ENCODE results near the gene SERPINE2.

Gene SERPINE2, protein sequence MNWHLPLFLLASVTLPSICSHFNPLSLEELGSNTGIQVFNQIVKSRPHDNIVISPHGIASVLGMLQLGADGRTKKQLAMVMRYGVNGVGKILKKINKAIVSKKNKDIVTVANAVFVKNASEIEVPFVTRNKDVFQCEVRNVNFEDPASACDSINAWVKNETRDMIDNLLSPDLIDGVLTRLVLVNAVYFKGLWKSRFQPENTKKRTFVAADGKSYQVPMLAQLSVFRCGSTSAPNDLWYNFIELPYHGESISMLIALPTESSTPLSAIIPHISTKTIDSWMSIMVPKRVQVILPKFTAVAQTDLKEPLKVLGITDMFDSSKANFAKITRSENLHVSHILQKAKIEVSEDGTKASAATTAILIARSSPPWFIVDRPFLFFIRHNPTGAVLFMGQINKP

DNA sequence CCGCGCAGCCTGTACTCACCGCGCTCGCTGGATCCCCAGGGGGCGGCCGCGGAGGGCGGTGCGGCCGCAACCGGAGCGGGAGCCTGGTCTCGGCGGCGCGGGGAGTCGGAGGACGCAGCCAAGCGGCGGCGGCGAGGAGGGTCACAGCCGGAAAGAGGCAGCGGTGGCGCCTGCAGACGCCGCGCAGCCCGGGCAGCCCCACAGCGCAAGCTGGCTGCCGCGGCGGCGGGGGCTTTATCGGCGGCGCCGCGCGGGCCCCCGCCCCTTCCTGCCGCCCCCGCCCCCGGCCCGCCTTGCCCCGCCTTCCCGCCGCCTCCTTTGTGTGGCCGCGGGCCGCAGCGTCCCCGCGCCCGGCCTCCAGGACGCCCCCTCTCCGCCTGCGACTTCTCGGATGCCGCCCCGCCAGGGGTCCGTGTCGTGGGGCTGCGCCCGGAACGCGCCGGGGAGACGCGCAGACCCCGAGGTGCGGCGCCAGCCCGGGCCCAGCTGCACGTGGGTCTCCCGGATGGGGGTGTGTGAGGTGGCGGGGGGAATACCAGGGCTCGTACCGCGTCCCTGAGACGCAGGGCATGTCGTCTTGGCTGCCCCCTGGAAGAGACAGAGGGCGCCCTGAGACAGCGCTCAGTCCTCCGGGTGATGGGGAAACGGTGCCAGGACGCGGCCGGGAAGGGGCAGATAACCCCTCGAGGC, at the start of gene SERPINE2:
Gene SERPINE2, minus strand, starts transcription at position 207 of the 690 bp plus-strand sequence. CDS start 37,386 bp downstream, outside the sequence.
- peaks cover 2% of the 10 kb centered on the region for H3K36me3 Mint-ChIP-seq (ENCODE audit: low read depth)
- peaks cover 24% of the 10 kb centered on the region for H3K4me1 Mint-ChIP-seq (ENCODE audit: low read depth)
- H3K9me3 Mint-ChIP-seq = no peaks in the 10 kb centered on the region
- peak within 1 kb of the TSS; percentile 92 for H3K4me3 Mint-ChIP-seq
- peak; percentile 62 for DNase-seq (ENCODE audit: low spot score)
- peaks cover 52% of the 10 kb centered on the region for H3K27me3 Mint-ChIP-seq (ENCODE audit: low read depth)
- H3K27ac Mint-ChIP-seq = peak within 1 kb of the TSS; percentile 47

DNA sequence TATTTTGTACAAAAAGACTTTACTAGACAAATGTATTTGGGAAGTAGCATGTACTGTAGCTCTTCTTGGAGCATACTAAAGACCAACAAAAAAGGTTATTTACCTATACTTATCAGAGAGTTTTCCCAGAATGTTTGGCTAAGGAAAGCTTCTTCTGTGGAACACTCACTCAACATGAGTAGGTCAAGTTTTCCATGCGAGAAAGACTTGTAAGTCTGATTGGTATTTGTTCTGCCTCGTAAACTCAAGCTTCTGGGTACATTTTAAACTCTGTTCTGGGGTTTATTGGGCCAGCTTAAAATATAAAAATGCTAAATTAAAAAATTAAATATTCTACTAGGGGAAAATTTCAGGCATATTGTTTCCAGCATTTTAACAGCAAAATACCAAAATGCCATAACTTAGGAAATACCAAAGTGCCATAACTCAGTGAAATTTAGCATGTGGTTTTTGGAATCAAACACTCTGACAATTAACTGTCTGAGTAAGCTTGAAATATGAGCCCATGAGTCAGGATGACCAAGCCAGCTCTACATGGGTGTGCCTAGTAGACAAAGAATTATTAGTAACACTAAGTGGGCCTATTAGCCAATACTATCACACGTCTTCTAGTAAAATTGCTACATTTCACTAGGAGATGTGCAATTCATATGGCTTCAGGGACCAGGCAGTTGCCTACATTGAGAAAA, 47.3 kb upstream of the SERPINE2 start:
- no peak for DNase-seq (ENCODE audit: low spot score)
- no peaks in the 10 kb centered on the region for H3K9me3 Mint-ChIP-seq
- H3K27ac Mint-ChIP-seq = no peak overlapping the region
- H3K4me3 Mint-ChIP-seq = no peak overlapping the region
- no peaks in the 10 kb centered on the region for H3K36me3 Mint-ChIP-seq (ENCODE audit: low read depth)
- no peaks in the 10 kb centered on the region for H3K4me1 Mint-ChIP-seq (ENCODE audit: low read depth)
- peaks cover 5% of the 10 kb centered on the region for H3K27me3 Mint-ChIP-seq (ENCODE audit: low read depth)

DNA sequence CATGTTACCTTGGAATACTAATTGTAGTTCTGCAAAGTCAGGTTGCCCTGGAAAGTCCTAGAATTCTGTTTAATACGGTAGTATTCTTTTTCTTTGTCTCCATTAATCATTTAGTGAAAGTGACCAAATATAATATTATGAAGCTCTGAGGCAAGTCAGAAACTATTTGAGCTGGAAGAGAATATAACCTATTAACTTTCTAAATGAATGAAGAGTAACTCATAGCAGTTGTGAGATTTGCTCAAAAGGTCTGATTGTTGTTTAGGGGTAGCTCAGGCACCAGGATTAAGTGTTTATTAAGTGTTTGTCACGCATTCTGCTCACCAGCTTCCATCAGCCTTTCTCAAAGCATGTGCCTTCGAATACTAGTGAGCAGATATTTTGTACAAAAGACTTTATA, 46.7 kb upstream of the SERPINE2 start:
- H3K36me3 Mint-ChIP-seq (ENCODE audit: low read depth) = no peaks in the 10 kb centered on the region
- no peaks in the 10 kb centered on the region for H3K9me3 Mint-ChIP-seq
- no peak overlapping the region for H3K27ac Mint-ChIP-seq
- H3K4me1 Mint-ChIP-seq (ENCODE audit: low read depth) = no peaks in the 10 kb centered on the region
- peaks cover 5% of the 10 kb centered on the region for H3K27me3 Mint-ChIP-seq (ENCODE audit: low read depth)
- H3K4me3 Mint-ChIP-seq = no peak overlapping the region
- no peak for DNase-seq (ENCODE audit: low spot score)

DNA sequence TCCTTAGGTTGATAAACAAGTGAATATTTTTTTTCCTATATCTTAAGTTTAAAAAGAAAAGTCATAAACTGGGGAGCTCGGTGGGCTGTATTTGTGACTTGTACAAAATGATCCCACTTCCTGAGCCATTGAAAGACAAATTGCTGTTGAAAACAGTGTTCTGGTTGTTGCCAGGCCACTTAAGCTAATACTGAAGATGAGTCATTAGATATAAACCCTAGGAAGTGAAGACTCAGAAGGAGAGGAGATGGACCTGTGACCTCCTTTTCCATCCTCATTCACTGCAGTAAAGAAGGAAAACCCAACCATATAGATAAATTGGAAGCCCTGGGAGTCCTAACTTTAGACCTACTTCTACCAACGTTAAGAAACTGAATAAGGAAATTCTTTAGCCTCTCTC, 46.2 kb upstream of the SERPINE2 start:
- DNase-seq (ENCODE audit: low spot score) = no peak
- H3K36me3 Mint-ChIP-seq (ENCODE audit: low read depth) = no peaks in the 10 kb centered on the region

DNA sequence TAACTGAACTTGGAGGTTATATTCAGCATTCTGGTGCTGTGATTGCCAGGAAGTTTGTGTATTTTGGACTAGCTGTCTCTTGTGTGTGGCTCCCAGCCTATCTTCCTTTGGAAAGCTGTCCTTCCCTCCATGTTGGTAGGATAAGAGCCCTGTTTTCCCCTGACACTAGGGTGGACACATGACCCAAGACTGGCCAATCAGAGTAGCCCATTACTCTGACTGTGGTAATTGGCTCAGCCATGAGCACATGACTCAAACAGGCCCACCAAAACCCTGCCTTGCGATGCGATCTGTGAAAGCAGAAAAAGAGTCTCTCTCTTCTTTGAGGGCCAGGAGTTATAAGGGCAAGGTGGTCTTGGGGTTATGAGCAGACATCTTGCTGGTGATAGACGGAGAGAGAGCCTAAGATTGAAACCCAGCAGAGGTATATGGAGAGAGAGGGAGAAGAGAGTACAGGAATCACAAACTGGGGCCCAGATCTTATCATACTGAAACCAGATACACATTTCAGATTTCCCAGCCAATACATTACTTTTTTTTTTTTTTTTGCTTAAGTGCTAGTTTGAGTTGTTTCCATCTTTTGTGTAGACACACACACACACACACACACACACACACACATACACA, 45.3 kb upstream of the SERPINE2 start:
- no peak overlapping the region for H3K27ac Mint-ChIP-seq
- peaks cover 5% of the 10 kb centered on the region for H3K27me3 Mint-ChIP-seq (ENCODE audit: low read depth)
- H3K36me3 Mint-ChIP-seq (ENCODE audit: low read depth) = no peaks in the 10 kb centered on the region
- H3K4me3 Mint-ChIP-seq = no peak overlapping the region
- no peaks in the 10 kb centered on the region for H3K9me3 Mint-ChIP-seq
- no peaks in the 10 kb centered on the region for H3K4me1 Mint-ChIP-seq (ENCODE audit: low read depth)
- DNase-seq (ENCODE audit: low spot score) = no peak

More for the DNA sequence above, 46.2 kb upstream of the SERPINE2 start:
- Mint-ChIP-seq H3K9me3 (no peaks in the 10 kb centered on the region), H3K4me1 (ENCODE audit: low read depth) (no peaks in the 10 kb centered on the region), H3K27ac (no peak overlapping the region), H3K4me3 (no peak overlapping the region), H3K27me3 (ENCODE audit: low read depth) (peaks cover 5% of the 10 kb centered on the region)

DNA sequence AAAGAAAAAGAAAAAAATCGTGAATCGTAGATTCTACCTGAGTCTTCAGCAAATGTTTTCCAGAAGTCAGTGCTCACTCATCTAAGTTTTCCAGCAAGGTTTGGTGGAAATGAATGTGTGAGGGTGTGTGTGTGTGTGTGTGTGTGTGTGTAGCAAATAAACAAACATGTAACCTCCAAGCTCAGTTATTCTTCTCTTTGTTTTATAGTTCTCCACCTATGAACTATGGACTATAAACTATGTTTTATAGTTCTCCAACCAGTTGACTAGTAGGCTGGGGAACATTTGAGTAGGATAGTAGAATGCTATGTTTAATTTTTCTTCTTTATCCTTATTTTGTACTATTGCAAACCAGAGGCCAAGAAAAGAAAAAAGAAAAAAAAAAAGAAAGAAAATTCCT, 44.6 kb upstream of the SERPINE2 start:
- Mint-ChIP-seq H3K36me3 (ENCODE audit: low read depth) (no peaks in the 10 kb centered on the region), H3K27me3 (ENCODE audit: low read depth) (peaks cover 5% of the 10 kb centered on the region), H3K4me3 (no peak overlapping the region), H3K9me3 (no peaks in the 10 kb centered on the region), H3K4me1 (ENCODE audit: low read depth) (no peaks in the 10 kb centered on the region), H3K27ac (no peak overlapping the region)
- DNase-seq (ENCODE audit: low spot score) = no peak

DNA sequence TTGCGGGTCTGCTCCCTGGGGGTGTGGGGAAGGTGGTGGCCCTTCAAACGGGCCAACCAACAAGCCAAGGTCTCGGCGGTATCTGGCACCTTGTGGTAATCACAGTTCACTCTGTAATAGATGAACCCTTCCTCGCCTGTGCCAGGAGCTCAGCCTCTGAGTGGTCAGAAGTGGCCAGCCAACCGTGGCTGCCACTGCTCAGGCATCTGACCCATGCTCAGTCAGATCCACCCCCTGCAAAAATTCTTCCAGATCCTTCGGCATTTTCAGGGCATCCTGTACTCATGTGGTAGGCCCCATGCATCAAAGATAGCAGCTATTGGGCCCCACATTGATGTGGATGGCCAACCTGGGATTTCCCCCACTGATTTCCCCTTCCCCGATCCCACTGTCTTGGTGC, 39.6 kb upstream of the SERPINE2 start:
- Mint-ChIP-seq H3K36me3 (ENCODE audit: low read depth) (no peaks in the 10 kb centered on the region), H3K27ac (no peak overlapping the region), H3K9me3 (no peaks in the 10 kb centered on the region), H3K27me3 (ENCODE audit: low read depth) (peaks cover 5% of the 10 kb centered on the region), H3K4me3 (no peak overlapping the region), H3K4me1 (ENCODE audit: low read depth) (no peaks in the 10 kb centered on the region)
- no peak for DNase-seq (ENCODE audit: low spot score)

DNA sequence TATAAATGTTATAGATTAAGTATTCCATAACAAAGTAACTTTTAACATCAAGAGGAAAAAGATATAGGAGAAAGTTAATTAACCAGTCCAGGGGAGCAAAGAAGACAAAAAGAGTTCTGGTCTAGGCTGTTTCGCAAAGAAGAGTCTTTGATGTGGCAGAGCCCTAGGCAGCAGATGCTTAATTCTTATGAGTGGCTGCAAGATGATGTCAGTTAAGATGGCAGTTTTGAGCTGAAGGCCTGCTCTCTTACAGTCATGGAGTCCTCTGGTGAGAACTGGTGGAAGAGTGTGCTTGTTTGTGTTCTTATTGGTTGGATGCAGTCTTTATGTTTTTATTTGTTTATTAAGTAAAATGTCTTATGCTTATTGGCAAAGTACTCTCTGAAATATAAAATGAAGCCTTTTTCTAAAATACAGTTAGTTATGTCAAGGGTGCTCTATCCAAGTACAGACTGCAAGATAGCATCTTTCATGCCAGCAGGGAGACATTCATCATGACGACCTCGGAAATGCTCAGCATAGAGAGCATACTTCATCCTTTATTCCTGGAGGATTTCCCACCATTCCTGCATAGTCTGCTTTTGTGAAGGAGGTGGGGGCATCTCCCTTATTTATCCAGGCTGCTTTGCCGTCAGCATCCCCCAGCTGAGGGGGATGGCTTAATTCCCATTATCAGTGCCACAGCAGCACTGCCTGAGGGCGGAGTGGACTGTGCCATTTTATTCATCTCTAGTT, 38.9 kb upstream of the SERPINE2 start:
- no peak overlapping the region for H3K4me3 Mint-ChIP-seq
- H3K4me1 Mint-ChIP-seq (ENCODE audit: low read depth) = no peaks in the 10 kb centered on the region
- H3K27ac Mint-ChIP-seq = no peak overlapping the region
- no peaks in the 10 kb centered on the region for H3K36me3 Mint-ChIP-seq (ENCODE audit: low read depth)
- no peaks in the 10 kb centered on the region for H3K9me3 Mint-ChIP-seq
- no peak for DNase-seq (ENCODE audit: low spot score)
- peaks cover 3% of the 10 kb centered on the region for H3K27me3 Mint-ChIP-seq (ENCODE audit: low read depth)

DNA sequence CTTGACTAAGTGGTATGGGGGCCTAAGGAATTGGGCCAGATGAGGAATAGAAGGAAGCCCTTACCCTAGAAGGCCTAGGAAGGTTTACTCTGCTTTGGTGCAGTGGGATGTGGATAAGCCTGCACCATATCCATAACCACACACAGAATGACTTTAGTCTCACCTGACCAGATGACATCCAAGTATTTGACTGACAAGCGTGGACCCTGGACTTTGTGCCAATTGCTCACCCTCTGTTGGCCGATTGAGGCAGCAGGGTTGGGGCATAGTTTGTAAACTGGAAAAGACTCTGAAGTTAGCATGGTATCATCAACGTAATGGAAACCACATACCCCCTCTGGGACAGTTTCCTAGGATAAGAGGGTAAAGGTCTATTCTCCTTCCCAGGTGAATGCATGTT, 36.5 kb upstream of the SERPINE2 start:
- Mint-ChIP-seq H3K27ac (no peak overlapping the region), H3K9me3 (no peaks in the 10 kb centered on the region), H3K4me1 (ENCODE audit: low read depth) (no peaks in the 10 kb centered on the region), H3K36me3 (ENCODE audit: low read depth) (no peaks in the 10 kb centered on the region), H3K4me3 (no peak overlapping the region), H3K27me3 (ENCODE audit: low read depth) (peaks cover under 1% of the 10 kb centered on the region)
- DNase-seq (ENCODE audit: low spot score) = no peak

DNA sequence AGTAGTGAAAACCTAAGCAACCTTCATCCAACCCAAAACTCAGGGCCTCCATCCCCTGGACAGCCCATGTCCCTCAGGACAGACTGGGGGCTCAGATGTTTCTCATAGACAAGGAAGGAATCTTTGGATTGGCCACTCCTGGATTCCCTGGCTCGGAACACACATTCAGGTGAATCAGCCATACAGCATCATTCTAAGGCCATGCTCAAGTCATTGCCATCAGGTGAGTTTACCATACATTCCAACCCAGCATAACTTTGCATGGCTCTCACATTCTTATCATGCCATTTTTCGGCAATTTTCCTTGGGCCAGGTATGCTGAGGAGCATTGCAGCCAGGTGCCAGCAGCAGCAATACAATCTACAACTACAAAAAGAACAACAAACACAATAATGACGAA, 34.6 kb upstream of the SERPINE2 start:
- H3K27ac Mint-ChIP-seq = no peak overlapping the region
- H3K4me1 Mint-ChIP-seq (ENCODE audit: low read depth) = no peaks in the 10 kb centered on the region
- no peak overlapping the region for H3K4me3 Mint-ChIP-seq
- no peaks in the 10 kb centered on the region for H3K9me3 Mint-ChIP-seq
- DNase-seq (ENCODE audit: low spot score) = no peak
- no peaks in the 10 kb centered on the region for H3K36me3 Mint-ChIP-seq (ENCODE audit: low read depth)
- H3K27me3 Mint-ChIP-seq (ENCODE audit: low read depth) = peaks cover 2% of the 10 kb centered on the region

DNA sequence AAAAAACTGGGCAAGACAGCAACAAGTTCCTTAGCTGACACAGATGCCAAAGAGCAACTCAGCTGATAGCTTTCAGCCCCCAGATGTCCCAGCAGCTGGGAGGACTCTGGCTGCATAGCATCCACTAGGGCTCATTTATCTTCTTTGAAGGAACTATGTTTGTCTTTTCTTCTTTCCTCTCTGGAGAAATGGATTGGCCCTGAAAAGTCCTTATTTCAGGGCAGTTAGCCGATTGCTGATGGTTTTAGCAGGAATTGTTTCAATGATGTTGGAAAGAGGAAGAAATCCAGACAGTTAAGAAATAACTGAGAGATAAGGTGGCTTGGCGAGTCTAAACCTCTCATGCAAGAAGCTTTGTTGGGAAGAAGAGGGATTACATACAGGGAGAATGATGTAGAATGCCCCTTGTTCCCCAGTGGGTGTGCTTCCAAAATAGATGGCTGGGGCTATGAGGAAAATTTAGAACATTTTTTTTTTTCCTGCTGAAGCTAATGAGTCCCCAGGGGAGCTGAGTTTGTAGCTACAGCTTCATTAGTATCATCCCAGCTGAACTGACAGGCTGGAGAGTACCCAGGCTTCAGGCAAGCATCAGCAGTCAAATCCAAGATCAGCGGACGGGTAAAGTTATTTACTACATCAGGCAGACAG, 33.6 kb upstream of the SERPINE2 start:
- no peak for DNase-seq (ENCODE audit: low spot score)
- H3K27me3 Mint-ChIP-seq (ENCODE audit: low read depth) = peaks cover 9% of the 10 kb centered on the region
- no peaks in the 10 kb centered on the region for H3K36me3 Mint-ChIP-seq (ENCODE audit: low read depth)
- no peaks in the 10 kb centered on the region for H3K4me1 Mint-ChIP-seq (ENCODE audit: low read depth)
- no peak overlapping the region for H3K27ac Mint-ChIP-seq
- no peak overlapping the region for H3K4me3 Mint-ChIP-seq
- no peaks in the 10 kb centered on the region for H3K9me3 Mint-ChIP-seq

DNA sequence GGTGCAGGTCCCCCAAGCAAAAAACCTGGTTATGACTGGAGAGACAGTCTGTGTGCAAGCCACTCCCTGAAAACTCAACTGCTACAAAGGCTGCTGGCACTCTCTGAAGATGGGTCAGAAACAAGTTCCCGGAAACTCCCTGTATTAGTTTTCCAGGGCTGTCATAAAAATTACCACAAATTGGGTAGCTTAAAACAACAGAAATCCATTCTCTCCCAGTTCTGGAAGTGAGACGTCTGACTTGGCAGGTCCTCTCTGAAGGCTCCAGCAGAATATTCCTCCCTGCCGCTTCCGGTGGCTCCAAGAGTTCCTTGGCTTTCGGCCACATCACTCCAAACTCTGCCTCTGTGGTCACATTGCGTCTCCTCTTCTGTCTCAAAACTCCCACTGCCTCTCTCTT, 30.1 kb upstream of the SERPINE2 start:
- H3K27ac Mint-ChIP-seq = no peak overlapping the region
- H3K27me3 Mint-ChIP-seq (ENCODE audit: low read depth) = peaks cover 22% of the 10 kb centered on the region
- H3K4me3 Mint-ChIP-seq = no peak overlapping the region
- H3K36me3 Mint-ChIP-seq (ENCODE audit: low read depth) = no peaks in the 10 kb centered on the region
- H3K9me3 Mint-ChIP-seq = no peaks in the 10 kb centered on the region
- H3K4me1 Mint-ChIP-seq (ENCODE audit: low read depth) = no peaks in the 10 kb centered on the region
- no peak for DNase-seq (ENCODE audit: low spot score)

DNA sequence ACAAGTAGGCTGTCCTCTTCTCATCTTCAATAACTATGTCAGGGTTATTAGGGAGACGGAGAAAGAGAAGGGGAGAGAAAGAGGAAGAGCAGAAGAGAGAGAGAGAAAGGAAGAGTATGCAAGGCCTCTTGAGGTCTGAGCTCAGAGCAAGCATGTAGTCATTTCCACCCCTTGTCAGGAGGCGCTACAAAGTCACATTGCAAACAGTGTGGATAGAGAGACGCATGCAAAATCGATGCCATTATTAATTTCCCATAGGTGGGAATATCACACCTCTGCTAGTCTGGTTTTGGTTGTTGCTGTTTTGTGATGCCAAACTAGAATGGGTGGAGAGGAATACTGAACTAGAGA, 24.2 kb upstream of the SERPINE2 start:
- no peak overlapping the region for H3K4me3 Mint-ChIP-seq
- H3K9me3 Mint-ChIP-seq = no peaks in the 10 kb centered on the region
- H3K27me3 Mint-ChIP-seq (ENCODE audit: low read depth) = peaks cover 17% of the 10 kb centered on the region
- DNase-seq (ENCODE audit: low spot score) = no peak
- H3K36me3 Mint-ChIP-seq (ENCODE audit: low read depth) = no peaks in the 10 kb centered on the region
- no peaks in the 10 kb centered on the region for H3K4me1 Mint-ChIP-seq (ENCODE audit: low read depth)
- H3K27ac Mint-ChIP-seq = no peak overlapping the region
